Right lobe of liver (tissue), 6 donors: ENCODE measurements around the gene ZZZ3. TPM values are rescaled to one million over a fixed set of nuclear protein-coding genes. Genes with fewer than 3 reads are reported as not detected.

ENCODE experiments used
- ATAC-seq, 4 donors: fragments of 200-7000 bp; cut with Tn5 transposase; one replicate each; pipeline ENCODE4 v1.9.1; 2020; ENCODE audit warnings: mild to moderate bottlenecking in 4 of 4, moderate library complexity in 4 of 4
- DNase-seq, 3 donors: peaks; one replicate each; pipeline ENCODE4 v3.0.0-alpha.2; 2020
- H3K27ac ChIP-seq, 3 donors: fragments of 200-600 bp; one replicate each; pipeline ENCODE4 v1.8.0; 2022
- H3K27me3 ChIP-seq, 2 donors: fragments of 200-600 bp; one replicate each; pipeline ENCODE4 v1.8.0; 2022
- H3K36me3 ChIP-seq, 4 donors: fragments of 200-600 bp; sonication (generic) in 1 of 4; one replicate each; pipeline versions ENCODE4 v1.5.1 to v1.8.0; 2017 to 2022; ENCODE audit warnings: control low read depth in 1 of 4
- H3K4me1 ChIP-seq, 4 donors: fragments of 200-600 bp; sonication (generic) in 1 of 4; one replicate each; pipeline versions ENCODE4 v1.5.1 to v1.8.0; 2017 to 2022; ENCODE audit warnings: control low read depth in 1 of 4
- H3K4me3 ChIP-seq, 3 donors: fragments of 200-600 bp; one replicate each; pipeline ENCODE4 v1.8.0; 2022
- H3K9me3 ChIP-seq, 4 donors: fragments of 200-600 bp; sonication (generic) in 1 of 4; one replicate each; pipeline versions ENCODE4 v1.5.1 to v1.8.0; 2017 to 2022; ENCODE audit warnings: control low read depth in 1 of 4
- CTCF ChIP-seq, 4 donors: fragments of 200-600 bp in 3 of 4; fragments of 450-650 bp in 1 of 4; IDR thresholded peaks; one replicate each; pipeline versions ENCODE4 v1.5.1 to v1.8.0; 2016 to 2022; ENCODE audit warnings: antibody characterized with exemption in 4 of 4, mild to moderate bottlenecking in 2 of 4
- POLR2A ChIP-seq: fragments of 450-650 bp; IDR thresholded peaks from one replicate; pipeline ENCODE4 v1.6.1; 2017; ENCODE audit warnings: antibody characterized with exemption, mild to moderate bottlenecking
- WGBS: methylation state at CpG from one replicate; pipeline ENCODE4 v1.1.6; 2018; ENCODE audit warnings: low coverage, low lambda C conversion rate; ENCODE audit not compliant: insufficient coverage; ENCODE audit errors: missing lambda C conversion rate; 5-methylcytosine and 5-hydroxymethylcytosine counted together
- intact Hi-C, 2 donors: fragments of 100-400 bp; cut with DNase I; formaldehyde crosslinking; loops; one replicate each; pipeline versions ENCODE4 v1.11.2 to v1.14.1; 2022
- small RNA-seq, 2 experiments: library from RNA; depleted of rRNA; stranded (forward); fragments of <200 nt; gene quantifications; one replicate each; pipeline ENCODE3, GENCODE V24; 2016
- total RNA-seq, 6 experiments: library from RNA; depleted of rRNA in 2 of 6; stranded (reverse); fragments of >200 nt in 2 of 6; fragmentation: NEBNext Ultra II Directional in 3 of 6; extraction: Animal tissue kit (Norgen Biotek cat#: 25700) in 3 of 6; gene quantifications; one replicate each; pipeline versions ENCODE4 v1.1.0 to v1.2.4, GENCODE V29; 2016 to 2023
- donor health status: DM: no; HTN: yes; CAD: no.
- donor health status: DM: no; HTN: no; CAD: no.
- donor health status: DM: no; HTN: no; CAD: no.
- donor health status: DM: no; HTN: yes; CAD: no.
- donor health status: DM: no; HTN: yes; CAD: no.

ZZZ3 gene
- total RNA-seq, 6 experiments from 2014 or later, result 19.6 to 34.7 (median 25.9) TPM

DNA sequence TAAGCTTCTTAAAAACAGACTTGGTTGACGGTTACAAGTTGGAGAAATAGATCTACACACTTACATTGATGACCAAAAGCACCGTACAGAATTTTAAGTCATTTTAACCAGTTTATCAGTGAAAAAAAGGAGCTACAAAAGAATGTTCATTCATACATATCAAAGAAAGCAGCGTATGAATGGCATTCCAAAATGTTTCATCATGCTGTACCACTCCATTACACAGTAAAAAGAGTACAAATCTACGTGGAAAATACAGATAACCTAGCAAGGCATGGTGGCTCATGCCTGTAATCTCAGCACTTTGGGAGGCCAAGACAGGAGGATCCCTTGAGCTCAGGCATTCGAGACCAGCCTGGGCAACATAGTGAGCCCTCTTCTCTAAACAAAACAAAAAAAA is 40.3 kb downstream of the ZZZ3 start:
- Histone ChIP-seq H3K36me3 (peaks cover 0 to 13% (median 0%) of the 10 kb centered on the region in 4 donors), H3K4me3 (no peak overlapping the region), H3K9me3 (no peaks in the 10 kb centered on the region), H3K27ac (no peak overlapping the region), H3K4me1 (no peaks in the 10 kb centered on the region), H3K27me3 (no peaks in the 10 kb centered on the region)
- 86% methylated on average over 4 of the region's 5 CpGs for WGBS
- DNase-seq, result no peak
- TF ChIP-seq CTCF (IDR thresholded peaks at IDR 0.05) (no peak), POLR2A (no peak)
- intact Hi-C loops, result no loop called here
- ATAC-seq, result no peak

DNA sequence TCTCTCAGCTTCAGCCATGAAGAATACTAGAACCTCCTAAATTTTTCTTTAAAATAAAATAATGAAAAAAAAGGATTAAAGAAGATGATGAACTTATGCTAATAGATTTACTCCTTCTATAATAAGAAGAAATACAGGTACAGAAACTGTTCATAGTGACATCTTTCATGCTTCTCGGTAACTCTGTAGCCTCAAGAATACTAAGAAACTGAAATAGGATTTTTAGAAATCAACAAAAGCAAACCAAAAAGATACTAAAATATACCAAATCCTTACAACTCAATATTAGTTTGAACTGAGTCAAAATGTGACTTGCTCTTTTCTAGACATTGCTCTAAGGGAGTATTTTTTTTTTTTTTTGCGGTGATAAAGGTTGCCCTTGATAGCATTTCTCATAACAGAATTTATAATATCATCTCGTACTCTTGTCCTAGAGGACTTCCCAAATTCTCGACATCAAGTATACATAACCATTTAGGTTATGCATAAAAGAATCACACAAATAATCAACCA is 42.8 kb downstream of the ZZZ3 start:
- Histone ChIP-seq H3K27me3 (no peaks in the 10 kb centered on the region), H3K27ac (no peak overlapping the region), H3K4me1 (no peaks in the 10 kb centered on the region), H3K4me3 (no peak overlapping the region), H3K36me3 (peaks cover 0 to 11% (median 0%) of the 10 kb centered on the region in 4 donors), H3K9me3 (no peaks in the 10 kb centered on the region)
- no peak for DNase-seq
- no peak for ATAC-seq
- WGBS, result 72% methylated on average over 4 of the region's 4 CpGs
- intact Hi-C loops, result no loop called here
- TF ChIP-seq CTCF (IDR thresholded peaks at IDR 0.05) (no peak), POLR2A (no peak)

- DNase-seq, result no peak
- H3K9me3 ChIP-seq, result no peaks in the 10 kb centered on the region
- TF ChIP-seq CTCF (IDR thresholded peaks at IDR 0.05) (no peak), POLR2A (no peak)
- H3K36me3 ChIP-seq, result peaks cover 0 to 14% (median 0%) of the 10 kb centered on the region in 4 donors
- H3K27me3 ChIP-seq, result no peaks in the 10 kb centered on the region
- WGBS, result 55% methylated on average over 3 of the region's 3 CpGs
- intact Hi-C loops, result no loop called here
- H3K4me1 ChIP-seq, result no peaks in the 10 kb centered on the region
- no peak for ATAC-seq
- H3K27ac ChIP-seq, result no peak overlapping the region
- H3K4me3 ChIP-seq, result no peak overlapping the region
Measured at GRCh38 chr1:77639056-77639455, 43.4 kb downstream of the ZZZ3 start.

DNA sequence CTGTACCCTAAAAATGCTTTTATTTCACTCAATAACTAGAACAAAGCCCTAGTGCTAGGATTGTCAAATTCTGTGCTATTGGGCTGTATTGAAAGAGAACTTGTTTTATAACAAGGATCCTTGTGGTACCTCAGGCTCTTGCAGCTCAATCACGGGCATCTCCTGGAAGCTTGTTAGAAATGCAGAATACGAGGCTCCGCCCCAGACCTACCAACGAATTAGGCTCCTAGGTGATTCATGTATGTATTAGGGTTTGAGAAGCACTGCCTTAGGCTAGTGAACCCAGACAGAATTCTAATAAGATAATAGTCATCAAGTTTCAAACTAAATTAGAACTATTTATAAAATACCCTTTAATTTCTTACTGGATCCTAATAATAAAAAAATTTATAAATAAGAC is 45.6 kb downstream of the ZZZ3 start:
- H3K27ac ChIP-seq, result no peak overlapping the region
- ATAC-seq (no peak), DNase-seq (no peak)
- 90% methylated on average over 4 of the region's 4 CpGs for WGBS
- TF ChIP-seq POLR2A, result no peak
- no peak for TF ChIP-seq CTCF (IDR thresholded peaks at IDR 0.05)
- no peaks in the 10 kb centered on the region for H3K27me3 ChIP-seq
- no peaks in the 10 kb centered on the region for H3K4me1 ChIP-seq
- H3K36me3 ChIP-seq, result peaks cover 0 to 30% (median 7%) of the 10 kb centered on the region in 4 donors
- intact Hi-C loops, result no loop called here
- H3K4me3 ChIP-seq, result no peak overlapping the region
- no peaks in the 10 kb centered on the region for H3K9me3 ChIP-seq

Small RNA genes within 50 kb of the gene (small RNA-seq; reads per million reads assigned to genes)
- 0 reads per million in 2 experiments for gene RN7SL370P

Other genes with a start within 250 kb of the ZZZ3 start
- 10 to 100 TPM; 16.5 to 31.0 (median 21.4) TPM for gene USP33, start 77.2 kb upstream of the ZZZ3 start, total RNA-seq
- gene MIGA1, start 97.0 kb upstream of the ZZZ3 start, total RNA-seq, result 10 to 100 TPM in 2 of 6 experiments, 1 to 10 TPM in 4; 7.7 to 12.2 (median 8.8) TPM
- 1 to 10 TPM in 5 of 6 experiments, under 1 TPM in 1; 0.42 to 3.9 (median 1.9) TPM for gene NEXN, start 206.0 kb upstream of the ZZZ3 start, total RNA-seq